HK-2 (cell line): Measurements from ENCODE around the gene TNS2.
A peak's percentile ranks its signal among the peaks of the same experiment; 100 is the strongest.

ENCODE experiments used
- DNase-seq: peaks from one replicate; pipeline ENCODE4 v3.0.0-alpha.2; 2018; ENCODE audit not compliant: unreplicated experiment

Gene TNS2

GRCh38 chr12:53056296-53056695 is 6.4 kb downstream of the TNS2 start:
- DNase-seq, result no peak

GRCh38 chr12:53056901-53057300 is 7.0 kb downstream of the TNS2 start:
- no peak for DNase-seq

GRCh38 chr12:53057816-53058500 is 8.1 kb downstream of the TNS2 start:
- DNase-seq, result no peak

- DNase-seq, result no peak
Measured at GRCh38 chr12:53058674-53059433, 9.0 kb downstream of the TNS2 start.

GRCh38 chr12:53059434-53060063 is 9.7 kb downstream of the TNS2 start:
- DNase-seq, result no peak

GRCh38 chr12:53060064-53060720 is 10.3 kb downstream of the TNS2 start:
- no peak for DNase-seq

GRCh38 chr12:53060721-53061276 is 10.9 kb downstream of the TNS2 start:
- DNase-seq, result no peak

GRCh38 chr12:53061404-53062010 is 11.6 kb downstream of the TNS2 start:
- no peak for DNase-seq

GRCh38 chr12:53062011-53062961 is 12.4 kb downstream of the TNS2 start:
- no peak for DNase-seq

- DNase-seq, result no peak
Measured at GRCh38 chr12:53062977-53063707, 13.3 kb downstream of the TNS2 start.

GRCh38 chr12:53063708-53064612 is 14.1 kb downstream of the TNS2 start:
- DNase-seq, result no peak

GRCh38 chr12:53064613-53065436 is 15.0 kb downstream of the TNS2 start:
- DNase-seq, result no peak

GRCh38 chr12:53065470-53065869 is 15.6 kb downstream of the TNS2 start:
- DNase-seq, result no peak

- DNase-seq, result peak; percentile 82
Measured at GRCh38 chr12:53065975-53066931, 16.4 kb downstream of the TNS2 start.

GRCh38 chr12:53067074-53067992 is 17.5 kb downstream of the TNS2 start:
- DNase-seq, result no peak
